Psoas muscle (tissue), 8 donors: ENCODE measurements around the gene NT5C3A. TPM values are rescaled to one million over a fixed set of nuclear protein-coding genes. Genes with fewer than 3 reads are reported as not detected.
A peak's percentile ranks its signal among the peaks of the same experiment; 100 is the strongest.

ENCODE experiments used
- ATAC-seq, 4 donors: fragments of 200-7000 bp; cut with Tn5 transposase; one replicate each; pipeline ENCODE4 v1.9.1; 2020; ENCODE audit warnings: moderate library complexity in 3 of 4, mild to moderate bottlenecking in 2 of 4
- DNase-seq, 2 donors: peaks; one replicate each; pipeline ENCODE4 v3.0.0-alpha.2; 2020
- H3K27ac ChIP-seq: fragments of 200-600 bp; one replicate; pipeline ENCODE4 v1.8.0; 2022
- H3K27me3 ChIP-seq, 3 donors: fragments of 200-600 bp in 1 of 3; one replicate each; pipeline versions ENCODE4 v1.6.1 to v1.8.0; 2013 to 2022; ENCODE audit warnings: low read length in 2 of 3, mild to moderate bottlenecking in 2 of 3, moderate library complexity in 1 of 3; ENCODE audit not compliant: insufficient read depth in 3 of 3
- H3K36me3 ChIP-seq, 2 donors: fragments of 200-600 bp in 1 of 2; one replicate each; pipeline versions ENCODE4 v1.6.1 to v1.8.0; 2013 to 2022; ENCODE audit warnings: low read depth in 1 of 2, mild to moderate bottlenecking in 1 of 2, moderate library complexity in 1 of 2; ENCODE audit not compliant: insufficient read depth in 1 of 2
- H3K4me1 ChIP-seq: fragments of 200-600 bp; one replicate; pipeline ENCODE4 v1.8.0; 2022
- H3K4me3 ChIP-seq: fragments of 200-600 bp; one replicate; pipeline ENCODE4 v1.8.0; 2022; ENCODE audit warnings: mild to moderate bottlenecking
- H3K9me3 ChIP-seq: fragments of 200-600 bp; one replicate; pipeline ENCODE4 v1.8.0; 2022
- WGBS, 3 donors: extraction: QIAGEN DNeasy Blood & Tissue Kit; methylation state at CpG; one replicate each; pipeline versions ENCODE4 v1.1.6 to v1.1.7; 2013; 5-methylcytosine and 5-hydroxymethylcytosine counted together
- intact Hi-C, 2 donors: fragments of 100-400 bp; cut with DNase I; formaldehyde crosslinking; loops; one replicate each; pipeline versions ENCODE4 v1.11.0 to v1.14.2; 2022
- polyA plus RNA-seq, 3 donors: library from polyadenylated mRNA; stranded (reverse); fragments of 200-250 nt; gene quantifications; one replicate each; pipeline ENCODE4 v1.2.3, GENCODE V29; 2013
- total RNA-seq, 4 donors: library from RNA; stranded (reverse); fragmentation: NEBNext Ultra II Directional in 2 of 4; extraction: Animal tissue kit (Norgen Biotek cat#: 25700) in 2 of 4; gene quantifications; one replicate each; pipeline versions ENCODE4 v1.2.1 to v1.2.4, GENCODE V29; 2021 to 2023
- TF ChIP-seq, protein P1 (sequence below): fragments of 200-600 bp; IDR thresholded peaks from one replicate; pipeline ENCODE4 v1.8.0; 2022; ENCODE audit warnings: antibody characterized with exemption
- donor health status: healthy with polysubstance abuse.
- donor health status: DM: no; HTN: no; CAD: no; lungs with moderate emphysema.
- donor health status: Bipolar disorder and iron deficiency.
- donor health status: healthy.
- donor health status: DM: yes; HTN: yes; CAD: no.
- donor health status: DM: no; HTN: no; CAD: no.
- donor health status: DM: no; HTN: no; CAD: no.
- donor health status: DM: yes; HTN: yes; CAD: no.

The NT5C3A gene
- total and polyA plus RNA-seq, 7 donors = 17.6 to 108 (median 43.7) TPM

DNA sequence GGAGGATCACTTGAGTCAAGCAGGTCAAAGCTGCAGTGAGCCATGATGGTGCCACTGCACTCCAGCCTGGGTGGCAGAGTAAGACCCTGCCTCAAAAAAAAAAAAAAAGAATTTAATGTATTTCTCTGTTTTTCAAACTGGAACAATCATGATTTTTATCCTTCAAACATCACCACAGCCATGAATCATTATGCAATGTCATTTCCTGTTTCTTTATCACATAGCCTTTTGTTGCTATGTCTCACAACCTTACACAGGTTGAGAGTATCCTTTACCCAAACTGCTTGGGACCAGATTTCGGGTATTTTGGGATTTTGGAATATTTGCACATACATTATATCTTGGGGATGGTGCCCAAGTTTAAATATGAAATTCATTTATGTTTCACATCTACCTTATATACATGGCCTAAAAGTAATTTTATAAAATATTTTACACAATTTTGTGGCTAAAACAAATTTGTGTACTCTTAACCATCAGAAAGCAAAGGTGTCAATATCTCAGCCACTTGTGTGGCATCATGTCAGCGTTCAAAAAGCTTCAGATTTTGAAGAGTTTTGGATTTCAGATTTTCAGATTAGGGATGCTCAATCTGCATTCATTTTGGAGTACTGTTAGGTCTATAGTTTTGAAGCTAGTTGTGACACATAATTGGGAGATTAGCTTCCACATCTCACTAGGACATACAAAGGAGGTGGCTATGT lies 8.2 kb downstream of the NT5C3A start:
- no peak overlapping the region for H3K4me3 ChIP-seq
- ATAC-seq (no peak), DNase-seq (no peak)
- no peaks in the 10 kb centered on the region for H3K36me3 ChIP-seq
- H3K9me3 ChIP-seq = no peaks in the 10 kb centered on the region
- intact Hi-C loops = no loop called here
- H3K27ac ChIP-seq = peak overlapping the region; percentile 56
- peaks cover 11% of the 10 kb centered on the region for H3K4me1 ChIP-seq
- 84 to 94% (median 90%) methylated on average over 2 of the region's 2 CpGs for WGBS, 3 donors
- TF ChIP-seq, protein P1, sequence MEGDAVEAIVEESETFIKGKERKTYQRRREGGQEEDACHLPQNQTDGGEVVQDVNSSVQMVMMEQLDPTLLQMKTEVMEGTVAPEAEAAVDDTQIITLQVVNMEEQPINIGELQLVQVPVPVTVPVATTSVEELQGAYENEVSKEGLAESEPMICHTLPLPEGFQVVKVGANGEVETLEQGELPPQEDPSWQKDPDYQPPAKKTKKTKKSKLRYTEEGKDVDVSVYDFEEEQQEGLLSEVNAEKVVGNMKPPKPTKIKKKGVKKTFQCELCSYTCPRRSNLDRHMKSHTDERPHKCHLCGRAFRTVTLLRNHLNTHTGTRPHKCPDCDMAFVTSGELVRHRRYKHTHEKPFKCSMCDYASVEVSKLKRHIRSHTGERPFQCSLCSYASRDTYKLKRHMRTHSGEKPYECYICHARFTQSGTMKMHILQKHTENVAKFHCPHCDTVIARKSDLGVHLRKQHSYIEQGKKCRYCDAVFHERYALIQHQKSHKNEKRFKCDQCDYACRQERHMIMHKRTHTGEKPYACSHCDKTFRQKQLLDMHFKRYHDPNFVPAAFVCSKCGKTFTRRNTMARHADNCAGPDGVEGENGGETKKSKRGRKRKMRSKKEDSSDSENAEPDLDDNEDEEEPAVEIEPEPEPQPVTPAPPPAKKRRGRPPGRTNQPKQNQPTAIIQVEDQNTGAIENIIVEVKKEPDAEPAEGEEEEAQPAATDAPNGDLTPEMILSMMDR = no peak
- H3K27me3 ChIP-seq = no peaks in the 10 kb centered on the region

DNA sequence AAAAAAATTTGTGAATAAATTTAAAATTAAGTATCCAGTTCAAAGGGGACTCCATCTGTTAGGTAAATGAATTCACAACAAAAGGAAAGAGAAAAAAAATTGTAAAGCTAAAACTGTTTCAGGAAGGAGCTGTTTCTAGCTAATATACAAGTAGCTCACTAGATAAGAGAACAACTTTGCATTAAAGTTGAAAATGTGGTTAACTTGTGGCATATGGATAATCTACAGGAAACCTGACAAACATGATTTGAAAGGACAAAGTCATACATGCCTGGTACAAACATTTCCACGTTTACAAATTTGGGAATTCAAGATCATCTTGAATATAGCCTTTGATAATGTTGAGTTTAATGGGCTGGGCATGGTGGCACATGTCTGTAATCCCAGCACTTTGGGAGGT lies 8.9 kb downstream of the NT5C3A start:
- TF ChIP-seq, protein P1 = no peak
- peaks cover 14% of the 10 kb centered on the region for H3K4me1 ChIP-seq
- intact Hi-C loops = no loop called here
- no peak for DNase-seq
- H3K4me3 ChIP-seq = no peak overlapping the region
- no peak for ATAC-seq
- H3K36me3 ChIP-seq = no peaks in the 10 kb centered on the region
- WGBS, 3 donors = 48 to 68% (median 55%) methylated on average over 1 of the region's 1 CpG
- H3K27ac ChIP-seq = peak overlapping the region; percentile 56
- no peaks in the 10 kb centered on the region for H3K9me3 ChIP-seq
- H3K27me3 ChIP-seq = no peaks in the 10 kb centered on the region

DNA sequence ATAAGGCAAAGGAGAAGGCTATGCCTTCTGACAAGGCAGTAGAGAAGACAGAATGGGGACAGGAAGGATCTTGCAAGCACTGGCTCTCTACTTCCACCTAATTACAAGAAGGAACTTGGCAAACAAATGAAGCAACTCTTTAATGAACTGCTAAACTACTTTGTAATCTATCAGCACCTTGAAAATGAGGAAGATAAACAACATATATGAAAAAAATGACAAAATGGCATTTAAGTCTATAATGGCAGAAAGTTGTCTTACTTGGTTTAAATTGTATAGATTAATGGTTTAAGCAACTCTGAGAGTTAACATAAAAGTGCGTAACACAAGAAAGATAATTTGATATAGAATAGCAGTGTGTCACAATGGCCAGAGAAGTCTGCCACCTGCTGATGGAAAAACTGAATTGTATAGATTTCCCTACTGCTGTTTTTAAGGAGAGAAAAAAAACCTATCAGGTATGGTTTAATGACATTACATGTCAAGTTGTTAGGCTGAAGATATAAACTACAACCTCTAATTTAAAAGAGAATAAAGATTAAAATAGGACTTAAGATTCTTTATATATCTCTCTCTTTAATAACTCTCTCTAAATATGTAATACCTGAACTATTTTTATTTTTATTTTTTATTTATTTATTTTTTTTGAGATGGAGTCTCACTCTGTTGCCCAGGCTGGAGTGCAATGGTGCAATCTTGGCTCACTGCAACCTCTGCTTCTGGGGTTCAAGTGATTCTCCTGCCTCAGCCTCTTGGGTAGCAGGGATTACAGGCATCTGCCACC lies 11.8 kb downstream of the NT5C3A start:
- Histone ChIP-seq H3K4me1 (peaks cover 14% of the 10 kb centered on the region), H3K27me3 (no peaks in the 10 kb centered on the region), H3K4me3 (peak overlapping the region; percentile 42), H3K9me3 (no peaks in the 10 kb centered on the region), H3K36me3 (no peaks in the 10 kb centered on the region), H3K27ac (peak overlapping the region; percentile 71)
- DNase-seq (no peak), ATAC-seq (peak; percentile 68 to 80 (median 77))
- intact Hi-C loops = no loop called here
- WGBS, 3 donors = 0 to 3% (median 1%) methylated on average over 1 of the region's 1 CpG
- TF ChIP-seq, protein P1 = peak; percentile 63

DNA sequence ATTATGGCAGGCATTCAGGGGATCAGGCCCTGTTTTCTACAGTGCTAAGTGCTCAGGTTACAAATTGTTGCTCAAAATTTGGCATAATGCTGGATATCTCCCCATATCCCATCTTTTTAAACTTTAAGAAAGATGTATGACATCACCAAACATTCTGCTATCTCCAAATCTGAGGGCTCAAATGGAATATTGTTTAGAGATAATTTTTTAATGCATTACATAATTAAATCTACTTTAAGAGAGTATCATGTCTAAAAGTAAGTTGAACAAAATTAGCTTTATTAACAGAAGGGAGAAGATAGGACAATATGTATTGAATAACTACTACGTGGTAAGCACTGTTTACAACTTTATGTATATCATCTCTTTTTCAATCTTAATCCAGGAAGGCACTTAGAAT lies 13.9 kb downstream of the NT5C3A start:
- H3K27ac ChIP-seq = peak overlapping the region; percentile 71
- H3K4me1 ChIP-seq = peaks cover 27% of the 10 kb centered on the region
- H3K4me3 ChIP-seq = no peak overlapping the region
- no peaks in the 10 kb centered on the region for H3K27me3 ChIP-seq
- 68 to 91% (median 73%) methylated on average over 1 of the region's 1 CpG for WGBS, 3 donors
- intact Hi-C loops = loop anchor here in 1 of 2 donors (10.0 kb wide), 1 partner anchor 244 kb away; no protein-coding TSS in a partner anchor
- DNase-seq (no peak), ATAC-seq (no peak)
- TF ChIP-seq, protein P1 = no peak
- H3K9me3 ChIP-seq = no peaks in the 10 kb centered on the region
- H3K36me3 ChIP-seq = no peaks in the 10 kb centered on the region
